Osteocyte (in vitro differentiated cells): ENCODE data around the gene ZNF331. TPM values are rescaled to one million over a fixed set of nuclear protein-coding genes. Genes with fewer than 3 reads are reported as not detected.
"Not testable (repeated sequence)": the region's sequence is repeated elsewhere in the genome, so short reads cannot be mapped to it uniquely, and the experiment has no call there.

Experiments used
- DNase-seq: peaks from one replicate; pipeline ENCODE4 v3.0.0; 2021; ENCODE audit warnings: mixed read lengths; ENCODE audit not compliant: unreplicated experiment; ENCODE audit errors: extremely low spot score
- H3K27ac Mint-ChIP-seq: one replicate; pipeline ENCODE4 v1.8.0; 2021; ENCODE audit warnings: mild to moderate bottlenecking, mixed read lengths; ENCODE audit not compliant: unreplicated experiment
- H3K27me3 Mint-ChIP-seq: one replicate; pipeline ENCODE4 v1.8.0; 2021; ENCODE audit warnings: mixed read lengths; ENCODE audit not compliant: unreplicated experiment
- H3K36me3 Mint-ChIP-seq: one replicate; pipeline ENCODE4 v1.8.0; 2021; ENCODE audit warnings: mixed read lengths; ENCODE audit not compliant: unreplicated experiment
- H3K4me1 Mint-ChIP-seq: one replicate; pipeline ENCODE4 v1.8.0; 2021; ENCODE audit warnings: mixed read lengths; ENCODE audit not compliant: unreplicated experiment
- H3K4me3 Mint-ChIP-seq: one replicate; pipeline ENCODE4 v1.8.0; 2021; ENCODE audit warnings: mild to moderate bottlenecking, moderate library complexity, mixed read lengths; ENCODE audit not compliant: unreplicated experiment
- H3K9me3 Mint-ChIP-seq: one replicate; pipeline ENCODE4 v1.8.0; 2021; ENCODE audit warnings: mixed read lengths; ENCODE audit not compliant: unreplicated experiment
- CTCF ChIP-seq: fragments of 200-600 bp; sonication (generic); IDR thresholded peaks from 2 replicates; pipeline ENCODE4 v1.5.0; 2021; ENCODE audit warnings: antibody characterized with exemption, mild to moderate bottlenecking, moderate library complexity
- long read RNA-seq: library from polyadenylated mRNA; unstranded; transcript quantifications from one replicate; pipeline ENCODE4 v2.0.0, GENCODE V29; 2021
- total RNA-seq: library from RNA; stranded (reverse); gene quantifications from 2 replicates; pipeline ENCODE4 v1.2.1, GENCODE V29; 2021

Gene ZNF331
- total RNA-seq, result 7.4 and 8.0 TPM in 2 replicates
- long read RNA-seq, full-length matches to known transcripts, result 46 of 56 reads
- long read RNA-seq, partial matches to known transcripts, result 0 of 56 reads
- long read RNA-seq, other reads (novel, unspliced or antisense), result 10 of 56 reads

- DNase-seq, result peak; percentile 92
- Mint-ChIP-seq H3K36me3 (peaks cover 8% of the 10 kb centered on the region), H3K4me1 (peaks cover 9% of the 10 kb centered on the region), H3K27me3 (no peaks in the 10 kb centered on the region), H3K9me3 (no peaks in the 10 kb centered on the region), H3K27ac (peak within 1 kb of the TSS; percentile 80), H3K4me3 (peak within 1 kb of the TSS; percentile 92)
- TF ChIP-seq CTCF, result peak; percentile 35
Observed at GRCh38 chr19:53537521-53538377, at the start of gene ZNF331. Gene ZNF331, plus strand, starts transcription at chr19:53538145. Its CDS starts 31,232 bp downstream, at chr19:53569377.

GRCh38 chr19:53492153-53492552 is 45.8 kb upstream of the ZNF331 start:
- peaks cover 43% of the 10 kb centered on the region for H3K9me3 Mint-ChIP-seq
- peaks cover 58% of the 10 kb centered on the region for H3K36me3 Mint-ChIP-seq
- no peaks in the 10 kb centered on the region for H3K4me1 Mint-ChIP-seq
- no peaks in the 10 kb centered on the region for H3K27me3 Mint-ChIP-seq
- H3K4me3 Mint-ChIP-seq, result no peak overlapping the region
- H3K27ac Mint-ChIP-seq, result no peak overlapping the region
- DNase-seq, result no peak
- no peak for TF ChIP-seq CTCF

- H3K27me3 Mint-ChIP-seq, DNase-seq, H3K4me3 Mint-ChIP-seq, H3K4me1 Mint-ChIP-seq, H3K27ac Mint-ChIP-seq: not testable (repeated sequence)
- Mint-ChIP-seq H3K36me3 (peaks cover 14% of the 10 kb centered on the region), H3K9me3 (peaks cover 29% of the 10 kb centered on the region)
Observed at GRCh38 chr19:53497311-53498023, 40.5 kb upstream of the ZNF331 start.

GRCh38 chr19:53498024-53498395 is 39.9 kb upstream of the ZNF331 start:
- H3K4me1 Mint-ChIP-seq, H3K4me3 Mint-ChIP-seq: not testable (repeated sequence)

GRCh38 chr19:53503151-53503550 is 34.8 kb upstream of the ZNF331 start:
- not testable (repeated sequence) for H3K4me1 Mint-ChIP-seq, H3K4me3 Mint-ChIP-seq, H3K27me3 Mint-ChIP-seq, H3K36me3 Mint-ChIP-seq, H3K27ac Mint-ChIP-seq, DNase-seq
- H3K9me3 Mint-ChIP-seq, result peaks cover 16% of the 10 kb centered on the region

More at GRCh38 chr19:53498024-53498395, 39.9 kb upstream of the ZNF331 start:
- Mint-ChIP-seq H3K36me3 (peaks cover 14% of the 10 kb centered on the region), H3K9me3 (peaks cover 28% of the 10 kb centered on the region)
- H3K27ac Mint-ChIP-seq, H3K27me3 Mint-ChIP-seq, DNase-seq: not testable (repeated sequence)

- not testable (repeated sequence) for H3K4me1 Mint-ChIP-seq, H3K27ac Mint-ChIP-seq, DNase-seq, H3K36me3 Mint-ChIP-seq, H3K4me3 Mint-ChIP-seq, H3K27me3 Mint-ChIP-seq
- peaks cover 15% of the 10 kb centered on the region for H3K9me3 Mint-ChIP-seq
Observed at GRCh38 chr19:53503671-53504364, 34.1 kb upstream of the ZNF331 start.

GRCh38 chr19:53504365-53504703 is 33.6 kb upstream of the ZNF331 start:
- not testable (repeated sequence) for DNase-seq, H3K4me3 Mint-ChIP-seq, H3K36me3 Mint-ChIP-seq, H3K27me3 Mint-ChIP-seq, H3K4me1 Mint-ChIP-seq, H3K27ac Mint-ChIP-seq
- peaks cover 19% of the 10 kb centered on the region for H3K9me3 Mint-ChIP-seq
